C4-2B (cell line): ENCODE results near the gene TRPC4AP.

ENCODE experiments used
- CTCF ChIP-seq: fragments of 450-650 bp; conservative IDR thresholded peaks from 2 replicates; pipeline ENCODE4 v1.5.1; 2017; ENCODE audit warnings: mild to moderate bottlenecking
- ZFX ChIP-seq: fragments of 450-650 bp; IDR thresholded peaks from 2 replicates; pipeline ENCODE4 v1.6.1; 2017

- TF ChIP-seq CTCF (no peak), ZFX (no peak)
Measured at GRCh38 chr20:34987288-34988190, 105.1 kb downstream of the TRPC4AP start.
